ENCODE data around the gene FGF5.

The FGF5 gene

GRCh38 chr4:80259012-80259411 is 7.5 kb upstream of the FGF5 start:
- Histone ChIP-seq H3K27ac (replicated peaks) (no peak overlapping the region), H3K4me3 (replicated peaks; ENCODE audit: insufficient read depth, low read length) (no peak overlapping the region), H3K27me3 (ENCODE audit: insufficient read depth, poor library complexity, severe bottlenecking) (peaks cover 7% of the 10 kb centered on the region)
- TF ChIP-seq, protein P1, sequence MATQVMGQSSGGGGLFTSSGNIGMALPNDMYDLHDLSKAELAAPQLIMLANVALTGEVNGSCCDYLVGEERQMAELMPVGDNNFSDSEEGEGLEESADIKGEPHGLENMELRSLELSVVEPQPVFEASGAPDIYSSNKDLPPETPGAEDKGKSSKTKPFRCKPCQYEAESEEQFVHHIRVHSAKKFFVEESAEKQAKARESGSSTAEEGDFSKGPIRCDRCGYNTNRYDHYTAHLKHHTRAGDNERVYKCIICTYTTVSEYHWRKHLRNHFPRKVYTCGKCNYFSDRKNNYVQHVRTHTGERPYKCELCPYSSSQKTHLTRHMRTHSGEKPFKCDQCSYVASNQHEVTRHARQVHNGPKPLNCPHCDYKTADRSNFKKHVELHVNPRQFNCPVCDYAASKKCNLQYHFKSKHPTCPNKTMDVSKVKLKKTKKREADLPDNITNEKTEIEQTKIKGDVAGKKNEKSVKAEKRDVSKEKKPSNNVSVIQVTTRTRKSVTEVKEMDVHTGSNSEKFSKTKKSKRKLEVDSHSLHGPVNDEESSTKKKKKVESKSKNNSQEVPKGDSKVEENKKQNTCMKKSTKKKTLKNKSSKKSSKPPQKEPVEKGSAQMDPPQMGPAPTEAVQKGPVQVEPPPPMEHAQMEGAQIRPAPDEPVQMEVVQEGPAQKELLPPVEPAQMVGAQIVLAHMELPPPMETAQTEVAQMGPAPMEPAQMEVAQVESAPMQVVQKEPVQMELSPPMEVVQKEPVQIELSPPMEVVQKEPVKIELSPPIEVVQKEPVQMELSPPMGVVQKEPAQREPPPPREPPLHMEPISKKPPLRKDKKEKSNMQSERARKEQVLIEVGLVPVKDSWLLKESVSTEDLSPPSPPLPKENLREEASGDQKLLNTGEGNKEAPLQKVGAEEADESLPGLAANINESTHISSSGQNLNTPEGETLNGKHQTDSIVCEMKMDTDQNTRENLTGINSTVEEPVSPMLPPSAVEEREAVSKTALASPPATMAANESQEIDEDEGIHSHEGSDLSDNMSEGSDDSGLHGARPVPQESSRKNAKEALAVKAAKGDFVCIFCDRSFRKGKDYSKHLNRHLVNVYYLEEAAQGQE (IDR thresholded peaks at IDR 0.05; ENCODE audit: insufficient replicate concordance, low read depth) = no peak
- TF ChIP-seq GABPA (IDR thresholded peaks at IDR 0.05; ENCODE audit: low read depth) (no peak), POLR2AphosphoS5 (IDR thresholded peaks at IDR 0.05; ENCODE audit: low read depth) (no peak), SPI1 (IDR thresholded peaks at IDR 0.05; ENCODE audit: borderline replicate concordance, low read depth) (no peak)
- TF ChIP-seq, protein P2, sequence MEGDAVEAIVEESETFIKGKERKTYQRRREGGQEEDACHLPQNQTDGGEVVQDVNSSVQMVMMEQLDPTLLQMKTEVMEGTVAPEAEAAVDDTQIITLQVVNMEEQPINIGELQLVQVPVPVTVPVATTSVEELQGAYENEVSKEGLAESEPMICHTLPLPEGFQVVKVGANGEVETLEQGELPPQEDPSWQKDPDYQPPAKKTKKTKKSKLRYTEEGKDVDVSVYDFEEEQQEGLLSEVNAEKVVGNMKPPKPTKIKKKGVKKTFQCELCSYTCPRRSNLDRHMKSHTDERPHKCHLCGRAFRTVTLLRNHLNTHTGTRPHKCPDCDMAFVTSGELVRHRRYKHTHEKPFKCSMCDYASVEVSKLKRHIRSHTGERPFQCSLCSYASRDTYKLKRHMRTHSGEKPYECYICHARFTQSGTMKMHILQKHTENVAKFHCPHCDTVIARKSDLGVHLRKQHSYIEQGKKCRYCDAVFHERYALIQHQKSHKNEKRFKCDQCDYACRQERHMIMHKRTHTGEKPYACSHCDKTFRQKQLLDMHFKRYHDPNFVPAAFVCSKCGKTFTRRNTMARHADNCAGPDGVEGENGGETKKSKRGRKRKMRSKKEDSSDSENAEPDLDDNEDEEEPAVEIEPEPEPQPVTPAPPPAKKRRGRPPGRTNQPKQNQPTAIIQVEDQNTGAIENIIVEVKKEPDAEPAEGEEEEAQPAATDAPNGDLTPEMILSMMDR (IDR thresholded peaks at IDR 0.05; ENCODE audit: insufficient read depth, low read length) = no peak
- DNase-seq (ENCODE audit: low read depth in 1 of 2, low spot score in 1 of 2) = no peak

GRCh38 chr4:80259817-80260216 is 6.6 kb upstream of the FGF5 start:
- no peak overlapping the region for H3K27ac ChIP-seq (replicated peaks)
- peaks cover 13% of the 10 kb centered on the region for H3K27me3 ChIP-seq (ENCODE audit: insufficient read depth, poor library complexity, severe bottlenecking)
- no peak for DNase-seq (ENCODE audit: low read depth in 1 of 2, low spot score in 1 of 2)
- no peak for TF ChIP-seq GABPA (IDR thresholded peaks at IDR 0.05; ENCODE audit: low read depth)
- TF ChIP-seq SPI1 (IDR thresholded peaks at IDR 0.05; ENCODE audit: borderline replicate concordance, low read depth) = no peak
- TF ChIP-seq POLR2AphosphoS5 (IDR thresholded peaks at IDR 0.05; ENCODE audit: low read depth) = no peak
- TF ChIP-seq, protein P2 (IDR thresholded peaks at IDR 0.05; ENCODE audit: insufficient read depth, low read length) = no peak
- TF ChIP-seq, protein P1 (IDR thresholded peaks at IDR 0.05; ENCODE audit: insufficient replicate concordance, low read depth) = no peak
- H3K4me3 ChIP-seq (replicated peaks; ENCODE audit: insufficient read depth, low read length) = no peak overlapping the region

DNA sequence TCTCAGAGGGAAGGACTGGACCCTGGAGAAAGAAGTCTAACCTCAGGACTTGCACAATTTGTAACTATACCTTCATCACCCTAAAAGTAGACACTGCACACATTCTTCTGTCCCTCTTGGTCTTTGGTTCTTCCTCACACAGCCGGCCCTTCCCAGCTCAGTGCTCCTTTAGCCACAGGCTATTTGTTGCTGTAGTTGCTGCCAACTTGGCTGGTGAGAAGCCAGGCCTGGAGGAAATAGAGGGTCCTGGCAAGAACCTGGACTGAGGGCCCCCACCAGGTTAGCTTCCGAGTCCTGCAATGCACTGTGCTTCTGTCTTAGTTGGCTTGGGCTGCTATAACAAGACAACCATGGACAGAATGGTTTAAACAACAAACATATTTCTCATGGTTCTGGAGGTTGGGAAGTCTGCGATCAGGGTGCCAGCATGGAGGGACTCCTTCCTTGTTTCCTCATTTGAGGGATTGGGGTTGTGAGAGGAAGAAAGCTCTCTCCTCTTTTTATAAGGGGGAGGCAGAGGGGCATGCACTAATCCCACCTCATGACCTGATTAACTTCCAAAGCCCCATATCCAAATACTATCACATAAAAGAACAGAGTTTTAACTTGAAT is 4.4 kb upstream of the FGF5 start:
- TF ChIP-seq, protein P2 (IDR thresholded peaks at IDR 0.05; ENCODE audit: insufficient read depth, low read length) = no peak
- TF ChIP-seq SPI1 (IDR thresholded peaks at IDR 0.05; ENCODE audit: borderline replicate concordance, low read depth) = no peak
- no peak for TF ChIP-seq GABPA (IDR thresholded peaks at IDR 0.05; ENCODE audit: low read depth)
- TF ChIP-seq POLR2AphosphoS5 (IDR thresholded peaks at IDR 0.05; ENCODE audit: low read depth) = no peak
- TF ChIP-seq, protein P1 (IDR thresholded peaks at IDR 0.05; ENCODE audit: insufficient replicate concordance, low read depth) = no peak
- DNase-seq (ENCODE audit: low read depth in 1 of 2, low spot score in 1 of 2) = no peak
- Histone ChIP-seq H3K27me3 (ENCODE audit: insufficient read depth, poor library complexity, severe bottlenecking) (peaks cover 35% of the 10 kb centered on the region), H3K4me3 (replicated peaks; ENCODE audit: insufficient read depth, low read length) (no peak overlapping the region), H3K27ac (replicated peaks) (no peak overlapping the region)
